ENCODE measurements around the gene IFNA6.
"Not testable (repeated sequence)": the region's sequence is repeated elsewhere in the genome, so short reads cannot be mapped to it uniquely, and the experiment has no call there.

IFNA6 gene

GRCh38 chr9:21350787-21351186 is at the start of gene IFNA6:
Gene IFNA6 (minus strand): TSS chr9:21350887. CDS start chr9:21350887, 0 bp downstream.
- no peak for DNase-seq (ENCODE audit: low spot score)
- no peak for FAIRE-seq

- no peak for DNase-seq (ENCODE audit: low spot score)
- FAIRE-seq, result no peak
These were observed 49.3 kb upstream of the IFNA6 start for GRCh38 chr9:21399956-21400355.

GRCh38 chr9:21398955-21399489 is 48.3 kb upstream of the IFNA6 start:
- FAIRE-seq (no peak), DNase-seq (ENCODE audit: low spot score) (no peak)

GRCh38 chr9:21395778-21396717 is 45.4 kb upstream of the IFNA6 start:
- DNase-seq (ENCODE audit: low spot score) (peak; percentile 17), FAIRE-seq (no peak)

GRCh38 chr9:21392270-21392669 is 41.6 kb upstream of the IFNA6 start:
- DNase-seq (ENCODE audit: low spot score) (peak; percentile 12), FAIRE-seq (no peak)

- DNase-seq (ENCODE audit: low spot score), result no peak
- no peak for FAIRE-seq
These were observed 34.5 kb upstream of the IFNA6 start, which contains the start of gene IFNA2 for GRCh38 chr9:21385131-21385670. Gene IFNA2 (minus strand): TSS chr9:21385398. CDS start chr9:21385329, 69 bp downstream.

GRCh38 chr9:21383627-21384026 is 32.9 kb upstream of the IFNA6 start:
- DNase-seq (ENCODE audit: low spot score) (no peak), FAIRE-seq (no peak)

- DNase-seq (ENCODE audit: low spot score) (no peak), FAIRE-seq (no peak)
These were observed 31.0 kb upstream of the IFNA6 start for GRCh38 chr9:21381448-21382339.

- FAIRE-seq, result not testable (repeated sequence)
These were observed 20.8 kb upstream of the IFNA6 start for GRCh38 chr9:21371467-21371866.

GRCh38 chr9:21367957-21368356 is 17.3 kb upstream of the IFNA6 start, which contains the start of gene IFNA13:
Gene IFNA13 (minus strand): TSS chr9:21368057. CDS start chr9:21368010, 47 bp downstream.
- DNase-seq (ENCODE audit: low spot score), result no peak
- FAIRE-seq, result no peak

More at GRCh38 chr9:21371467-21371866, 20.8 kb upstream of the IFNA6 start:
- DNase-seq (ENCODE audit: low spot score), result not testable (repeated sequence)

GRCh38 chr9:21367169-21367568 is 16.5 kb upstream of the IFNA6 start:
- not testable (repeated sequence) for FAIRE-seq; DNase-seq (ENCODE audit: low spot score)

- FAIRE-seq (no peak), DNase-seq (ENCODE audit: low spot score) (no peak)
These were observed 11.6 kb upstream of the IFNA6 start for GRCh38 chr9:21362287-21362686.

GRCh38 chr9:21357479-21358460 is 7.1 kb upstream of the IFNA6 start:
- no peak for FAIRE-seq
- DNase-seq (ENCODE audit: low spot score), result no peak

GRCh38 chr9:21348430-21348970 is 2.2 kb downstream of the IFNA6 start:
- FAIRE-seq (peak; percentile 37), DNase-seq (ENCODE audit: low spot score) (no peak)

GRCh38 chr9:21340735-21341134 is 10.0 kb downstream of the IFNA6 start:
- no peak for FAIRE-seq
- DNase-seq (ENCODE audit: low spot score), result no peak

- peak; percentile 6 for DNase-seq (ENCODE audit: low spot score)
- no peak for FAIRE-seq
These were observed 14.2 kb downstream of the IFNA6 start for GRCh38 chr9:21336457-21336856.

- FAIRE-seq (no peak), DNase-seq (ENCODE audit: low spot score) (peak; percentile 90)
These were observed 15.7 kb downstream of the IFNA6 start, which contains the start of gene KLHL9 for GRCh38 chr9:21334701-21335632. Gene KLHL9 (minus strand): TSS chr9:21335404. CDS start chr9:21334859, 545 bp downstream.

- DNase-seq (ENCODE audit: low spot score) (no peak), FAIRE-seq (no peak)
These were observed 17.5 kb downstream of the IFNA6 start for GRCh38 chr9:21333226-21333625.

Data from urothelium cell line (cell line).